HCT116 (cell line): ENCODE results near the gene ADARB1. TPM values are rescaled to one million over a fixed set of nuclear protein-coding genes. Genes with fewer than 3 reads are reported as not detected.

Experiments used
- ATAC-seq: fragments of 200-7000 bp; cut with Tn5 transposase; 2 replicates; pipeline ENCODE4 v1.9.1; 2020; ENCODE audit warnings: mild to moderate bottlenecking, moderate library complexity
- BruUV-seq: library from RNA; stranded (reverse); fragments of 400-500 nt; replicated peaks from 2 replicates; lab custom pipeline; 2021; lab: Mats Ljungman, UMichigan
- CTCF ChIA-PET: fragments of 300-600 bp; sonication (Branson Sonifier 250); formaldehyde crosslinking; loops from one replicate; lab custom pipeline; 2021; ENCODE audit warnings: antibody characterized with exemption; lab: Charles Lee
- POLR2A ChIA-PET: fragments of 300-600, 350-600 bp; sonication (Branson Sonifier 250); formaldehyde crosslinking; loops from one replicate; lab custom pipeline; 2021; ENCODE audit warnings: antibody characterized with exemption; lab: Charles Lee
- RAD21 ChIA-PET, 2 experiments: fragments of 300-600 bp; sonication (Branson Sonifier 250); formaldehyde crosslinking; loops; one replicate each; lab custom pipeline; 2023; ENCODE audit warnings: low total read pairs in 2 of 2; ENCODE audit not compliant: uncharacterized antibody in 2 of 2, unreplicated experiment in 2 of 2, low non-redundant PET in 1 of 2; lab: Charles Lee
- DNase-seq: peaks from one replicate; pipeline ENCODE4 v3.0.0-alpha.2; 2010; ENCODE audit warnings: low read depth, low spot score
- H2AFZ ChIP-seq: fragments of 200-600 bp; shearing (Covaris generic), sonication (generic); 2 replicates; pipeline ENCODE4 v1.6.1; 2017; ENCODE audit warnings: low read depth, mixed run types, mixed read lengths, antibody characterized with exemption, low read length; ENCODE audit not compliant: poor library complexity, severe bottlenecking
- H3K27ac ChIP-seq: 2 replicates; pipeline ENCODE4 v1.5.1; 2012; ENCODE audit warnings: low read depth, low read length
- H3K27me3 ChIP-seq: fragments of 200-600 bp; sonication (generic); 2 replicates; pipeline ENCODE4 v1.6.1; 2016; ENCODE audit warnings: mixed run types, low read length, mixed read lengths; ENCODE audit not compliant: insufficient read depth
- H3K36me3 ChIP-seq, 2 experiments: fragments of 200-500 bp in 1 of 2; fragments of 200-600 bp in 1 of 2; sonication (Bioruptor generic) in 1 of 2; sonication (generic) in 1 of 2; 2 replicates each; pipeline versions ENCODE4 v1.5.1 to v1.6.1; 2014 to 2016; ENCODE audit warnings: low read length in 2 of 2, inconsistent platforms in 1 of 2, mixed read lengths in 1 of 2, mixed run types in 1 of 2; ENCODE audit not compliant: insufficient read depth in 2 of 2, control insufficient read depth in 1 of 2
- H3K4me1 ChIP-seq, 2 experiments: fragments of 200-600 bp in 1 of 2; sonication (generic) in 1 of 2; 2 replicates each; pipeline versions ENCODE4 v1.5.1 to v1.6.1; 2012 to 2017; ENCODE audit warnings: low read length in 2 of 2, inconsistent platforms in 1 of 2, mild to moderate bottlenecking in 1 of 2, mixed read lengths in 1 of 2, mixed run types in 1 of 2, moderate library complexity in 1 of 2; ENCODE audit not compliant: insufficient read depth in 2 of 2, control insufficient read depth in 1 of 2
- H3K4me2 ChIP-seq: fragments of 200-600 bp; sonication (generic); 2 replicates; pipeline ENCODE4 v1.6.1; 2017; ENCODE audit warnings: mixed run types, low read length, mixed read lengths
- H3K4me3 ChIP-seq, 2 experiments: fragments of 200-600 bp in 1 of 2; sonication (generic) in 1 of 2; replicated peaks in 1 of 2; 2 replicates each; pipeline ENCODE4 v1.5.1; 2011 to 2016; ENCODE audit warnings: low read length in 2 of 2, control low read depth in 1 of 2, low read depth in 1 of 2, mild to moderate bottlenecking in 1 of 2, mixed read lengths in 1 of 2, mixed run types in 1 of 2
- H3K79me2 ChIP-seq: fragments of 200-600 bp; sonication (generic); 2 replicates; pipeline ENCODE4 v1.6.1; 2017; ENCODE audit warnings: mild to moderate bottlenecking, mixed run types, low read length, moderate library complexity, mixed read lengths; ENCODE audit not compliant: insufficient read depth
- H3K9ac ChIP-seq: fragments of 200-600 bp; sonication (generic); 2 replicates; pipeline ENCODE4 v1.6.1; 2016; ENCODE audit warnings: low read length, mixed read lengths
- H3K9me2 ChIP-seq: fragments of 200-600 bp; sonication (generic), shearing (Covaris generic); 2 replicates; pipeline ENCODE4 v1.6.1; 2017; ENCODE audit warnings: mixed run types, mild to moderate bottlenecking, moderate library complexity; ENCODE audit not compliant: insufficient read depth
- H3K9me3 ChIP-seq, 2 experiments: fragments of 200-500 bp in 1 of 2; fragments of 200-600 bp in 1 of 2; sonication (Bioruptor generic) in 1 of 2; sonication (generic) in 1 of 2; 2 replicates each; pipeline ENCODE4 v1.6.1; 2014 to 2017; ENCODE audit warnings: low read length in 2 of 2, mixed read lengths in 2 of 2, inconsistent platforms in 1 of 2, low read depth in 1 of 2, mild to moderate bottlenecking in 1 of 2, mixed run types in 1 of 2, moderate library complexity in 1 of 2; ENCODE audit not compliant: control insufficient read depth in 1 of 2, insufficient read depth in 1 of 2
- H4K20me1 ChIP-seq: fragments of 200-600 bp; sonication (generic), shearing (Covaris generic); 2 replicates; pipeline ENCODE4 v1.6.1; 2017; ENCODE audit warnings: mixed run types, mild to moderate bottlenecking, moderate library complexity; ENCODE audit not compliant: insufficient read depth
- CBX3 ChIP-seq: IDR thresholded peaks from 2 replicates; pipeline ENCODE4 v1.6.1; 2012; ENCODE audit warnings: low read depth
- ELF1 ChIP-seq: IDR thresholded peaks from 2 replicates; pipeline ENCODE4 v1.6.1; 2012; ENCODE audit warnings: low read depth, borderline replicate concordance
- EZH2 ChIP-seq: fragments of 200-600 bp; sonication (generic); IDR thresholded peaks from 2 replicates; pipeline ENCODE4 v1.6.1; 2017; ENCODE audit warnings: antibody characterized with exemption, mixed run types
- EZH2phosphoT487 ChIP-seq: fragments of 200-600 bp; IDR thresholded peaks from 2 replicates; pipeline ENCODE4 v1.6.1; 2018; ENCODE audit warnings: antibody characterized with exemption, borderline replicate concordance
- FOSL1 ChIP-seq: IDR thresholded peaks from 2 replicates; pipeline ENCODE4 v1.6.1; 2012; ENCODE audit warnings: low read depth
- POLR2A ChIP-seq: IDR thresholded peaks from 2 replicates; pipeline ENCODE4 v1.7.0; 2011; ENCODE audit warnings: borderline replicate concordance; ENCODE audit not compliant: insufficient read depth, insufficient read length; ENCODE audit errors: extremely low read depth
- RAD21 ChIP-seq: IDR thresholded peaks from 2 replicates; pipeline ENCODE4 v1.6.1; 2012; ENCODE audit warnings: low read depth, mild to moderate bottlenecking
- SIN3A ChIP-seq: IDR thresholded peaks from 2 replicates; pipeline ENCODE4 v1.6.1; 2012; ENCODE audit warnings: low read depth
- SP1 ChIP-seq: IDR thresholded peaks from 2 replicates; pipeline ENCODE4 v1.6.1; 2012; ENCODE audit warnings: low read depth
- intact Hi-C: fragments of 100-400 bp; cut with micrococcal nuclease; formaldehyde crosslinking; loops from 2 replicates; pipeline ENCODE4 v1.10.0; 2022
- total RNA-seq: library from RNA; stranded (reverse); gene quantifications from one replicate; pipeline ENCODE4 v1.2.1, GENCODE V29; 2021; ENCODE audit not compliant: unreplicated experiment
- TF ChIP-seq, protein P1 (sequence below): IDR thresholded peaks from 2 replicates; pipeline ENCODE4 v1.6.1; 2011; ENCODE audit warnings: mild to moderate bottlenecking, low read length, moderate library complexity; ENCODE audit not compliant: insufficient replicate concordance; ENCODE audit errors: extremely low read depth
- TF ChIP-seq, protein P2 (sequence below): IDR thresholded peaks from 2 replicates; pipeline ENCODE4 v1.6.1; 2012; ENCODE audit warnings: low read depth
- TF ChIP-seq, protein P3 (sequence below), 3 experiments: fragments of 200-600 bp in 1 of 3; sonication (generic) in 1 of 3; IDR thresholded peaks in 2 of 3; conservative IDR thresholded peaks in 1 of 3; 2 replicates each; pipeline ENCODE4 v1.5.1; 2012 to 2017; ENCODE audit warnings: low read depth in 2 of 3, low read length in 2 of 3, antibody characterized with exemption in 1 of 3, borderline replicate concordance in 1 of 3, control low read depth in 1 of 3, mild to moderate bottlenecking in 1 of 3, mixed read lengths in 1 of 3, mixed run types in 1 of 3, moderate library complexity in 1 of 3; ENCODE audit not compliant: insufficient read depth in 1 of 3

Gene ADARB1
- total RNA-seq, 1 experiment from 2014 or later = 13.5 TPM

- POLR2A ChIA-PET = no interaction called here
- no peaks in the 10 kb centered on the region for H3K4me1 ChIP-seq
- no peak overlapping the region for H3K27ac ChIP-seq
- H4K20me1 ChIP-seq = no peaks in the 10 kb centered on the region
- no peaks in the 10 kb centered on the region for H3K9me3 ChIP-seq
- H3K27me3 ChIP-seq = no peaks in the 10 kb centered on the region
- no peak for DNase-seq
- no peak for TF ChIP-seq CBX3
- TF ChIP-seq, protein P1, sequence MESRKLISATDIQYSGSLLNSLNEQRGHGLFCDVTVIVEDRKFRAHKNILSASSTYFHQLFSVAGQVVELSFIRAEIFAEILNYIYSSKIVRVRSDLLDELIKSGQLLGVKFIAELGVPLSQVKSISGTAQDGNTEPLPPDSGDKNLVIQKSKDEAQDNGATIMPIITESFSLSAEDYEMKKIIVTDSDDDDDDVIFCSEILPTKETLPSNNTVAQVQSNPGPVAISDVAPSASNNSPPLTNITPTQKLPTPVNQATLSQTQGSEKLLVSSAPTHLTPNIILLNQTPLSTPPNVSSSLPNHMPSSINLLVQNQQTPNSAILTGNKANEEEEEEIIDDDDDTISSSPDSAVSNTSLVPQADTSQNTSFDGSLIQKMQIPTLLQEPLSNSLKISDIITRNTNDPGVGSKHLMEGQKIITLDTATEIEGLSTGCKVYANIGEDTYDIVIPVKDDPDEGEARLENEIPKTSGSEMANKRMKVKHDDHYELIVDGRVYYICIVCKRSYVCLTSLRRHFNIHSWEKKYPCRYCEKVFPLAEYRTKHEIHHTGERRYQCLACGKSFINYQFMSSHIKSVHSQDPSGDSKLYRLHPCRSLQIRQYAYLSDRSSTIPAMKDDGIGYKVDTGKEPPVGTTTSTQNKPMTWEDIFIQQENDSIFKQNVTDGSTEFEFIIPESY = no peak
- TF ChIP-seq POLR2A = no peak
- no peak for TF ChIP-seq RAD21
- TF ChIP-seq EZH2phosphoT487 = no peak
- TF ChIP-seq FOSL1 = no peak
- TF ChIP-seq SP1 = no peak
- TF ChIP-seq SIN3A = no peak
- TF ChIP-seq EZH2 = no peak
- TF ChIP-seq, protein P2, sequence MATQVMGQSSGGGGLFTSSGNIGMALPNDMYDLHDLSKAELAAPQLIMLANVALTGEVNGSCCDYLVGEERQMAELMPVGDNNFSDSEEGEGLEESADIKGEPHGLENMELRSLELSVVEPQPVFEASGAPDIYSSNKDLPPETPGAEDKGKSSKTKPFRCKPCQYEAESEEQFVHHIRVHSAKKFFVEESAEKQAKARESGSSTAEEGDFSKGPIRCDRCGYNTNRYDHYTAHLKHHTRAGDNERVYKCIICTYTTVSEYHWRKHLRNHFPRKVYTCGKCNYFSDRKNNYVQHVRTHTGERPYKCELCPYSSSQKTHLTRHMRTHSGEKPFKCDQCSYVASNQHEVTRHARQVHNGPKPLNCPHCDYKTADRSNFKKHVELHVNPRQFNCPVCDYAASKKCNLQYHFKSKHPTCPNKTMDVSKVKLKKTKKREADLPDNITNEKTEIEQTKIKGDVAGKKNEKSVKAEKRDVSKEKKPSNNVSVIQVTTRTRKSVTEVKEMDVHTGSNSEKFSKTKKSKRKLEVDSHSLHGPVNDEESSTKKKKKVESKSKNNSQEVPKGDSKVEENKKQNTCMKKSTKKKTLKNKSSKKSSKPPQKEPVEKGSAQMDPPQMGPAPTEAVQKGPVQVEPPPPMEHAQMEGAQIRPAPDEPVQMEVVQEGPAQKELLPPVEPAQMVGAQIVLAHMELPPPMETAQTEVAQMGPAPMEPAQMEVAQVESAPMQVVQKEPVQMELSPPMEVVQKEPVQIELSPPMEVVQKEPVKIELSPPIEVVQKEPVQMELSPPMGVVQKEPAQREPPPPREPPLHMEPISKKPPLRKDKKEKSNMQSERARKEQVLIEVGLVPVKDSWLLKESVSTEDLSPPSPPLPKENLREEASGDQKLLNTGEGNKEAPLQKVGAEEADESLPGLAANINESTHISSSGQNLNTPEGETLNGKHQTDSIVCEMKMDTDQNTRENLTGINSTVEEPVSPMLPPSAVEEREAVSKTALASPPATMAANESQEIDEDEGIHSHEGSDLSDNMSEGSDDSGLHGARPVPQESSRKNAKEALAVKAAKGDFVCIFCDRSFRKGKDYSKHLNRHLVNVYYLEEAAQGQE = no peak
- TF ChIP-seq, protein P3, sequence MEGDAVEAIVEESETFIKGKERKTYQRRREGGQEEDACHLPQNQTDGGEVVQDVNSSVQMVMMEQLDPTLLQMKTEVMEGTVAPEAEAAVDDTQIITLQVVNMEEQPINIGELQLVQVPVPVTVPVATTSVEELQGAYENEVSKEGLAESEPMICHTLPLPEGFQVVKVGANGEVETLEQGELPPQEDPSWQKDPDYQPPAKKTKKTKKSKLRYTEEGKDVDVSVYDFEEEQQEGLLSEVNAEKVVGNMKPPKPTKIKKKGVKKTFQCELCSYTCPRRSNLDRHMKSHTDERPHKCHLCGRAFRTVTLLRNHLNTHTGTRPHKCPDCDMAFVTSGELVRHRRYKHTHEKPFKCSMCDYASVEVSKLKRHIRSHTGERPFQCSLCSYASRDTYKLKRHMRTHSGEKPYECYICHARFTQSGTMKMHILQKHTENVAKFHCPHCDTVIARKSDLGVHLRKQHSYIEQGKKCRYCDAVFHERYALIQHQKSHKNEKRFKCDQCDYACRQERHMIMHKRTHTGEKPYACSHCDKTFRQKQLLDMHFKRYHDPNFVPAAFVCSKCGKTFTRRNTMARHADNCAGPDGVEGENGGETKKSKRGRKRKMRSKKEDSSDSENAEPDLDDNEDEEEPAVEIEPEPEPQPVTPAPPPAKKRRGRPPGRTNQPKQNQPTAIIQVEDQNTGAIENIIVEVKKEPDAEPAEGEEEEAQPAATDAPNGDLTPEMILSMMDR (IDR thresholded peaks at IDR 0.05 in 2 of 3, conservative IDR thresholded peaks at IDR 0.05 in 1 of 3; ENCODE audit: borderline replicate concordance in 1 of 3, insufficient read depth in 1 of 3, low read depth in 2 of 3, low read length in 2 of 3) = no peak
- TF ChIP-seq ELF1 = no peak
- CTCF ChIA-PET = no interaction called here
- no peak overlapping the region for H3K4me2 ChIP-seq
- H3K36me3 ChIP-seq = peaks cover 0 to 4% of the 10 kb centered on the region in 2 experiments; a peak in 1 of 4 replicates
- no peak overlapping the region for H3K9ac ChIP-seq
- RAD21 ChIA-PET = no interaction called here
- no peak overlapping the region for H2AFZ ChIP-seq
- no peaks in the 10 kb centered on the region for H3K79me2 ChIP-seq
- no peaks in the 10 kb centered on the region for H3K9me2 ChIP-seq
- no peak overlapping the region for H3K4me3 ChIP-seq
- no TSS peak for BruUV-seq
- ATAC-seq = no peak
- intact Hi-C loops = no loop called here
Observed at GRCh38 chr21:45208627-45208951, 134.2 kb downstream of the ADARB1 start.
